Prostate gland (tissue), 2 donors: ENCODE measurements around the gene NHS.

Source experiments
- CTCF ChIP-seq, 4 experiments: fragments of 200-600 bp in 2 of 4; fragments of 450-650 bp in 2 of 4; sonication (generic) in 2 of 4; IDR thresholded peaks; 1 replicate in 3 of 4; 2 replicates in 1 of 4; pipeline ENCODE4 v1.5.1; 2016 to 2019; ENCODE audit warnings: antibody characterized with exemption in 4 of 4, mild to moderate bottlenecking in 2 of 4, moderate library complexity in 2 of 4
- POLR2A ChIP-seq: fragments of 450-650 bp; IDR thresholded peaks from one replicate; pipeline ENCODE4 v1.6.1; 2016; ENCODE audit warnings: antibody characterized with exemption, mild to moderate bottlenecking

- TF ChIP-seq POLR2A (no peak), CTCF (IDR thresholded peaks at IDR 0.05) (no peak)
These were observed 226.6 kb downstream of the NHS start for GRCh38 chrX:17601441-17602200.
